ENCODE measurements around the gene RTN1. TPM values are rescaled to one million over a fixed set of nuclear protein-coding genes. Genes with fewer than 3 reads are reported as not detected.

The RTN1 gene
- total RNA-seq, 1 donor: 0.43 TPM

DNA sequence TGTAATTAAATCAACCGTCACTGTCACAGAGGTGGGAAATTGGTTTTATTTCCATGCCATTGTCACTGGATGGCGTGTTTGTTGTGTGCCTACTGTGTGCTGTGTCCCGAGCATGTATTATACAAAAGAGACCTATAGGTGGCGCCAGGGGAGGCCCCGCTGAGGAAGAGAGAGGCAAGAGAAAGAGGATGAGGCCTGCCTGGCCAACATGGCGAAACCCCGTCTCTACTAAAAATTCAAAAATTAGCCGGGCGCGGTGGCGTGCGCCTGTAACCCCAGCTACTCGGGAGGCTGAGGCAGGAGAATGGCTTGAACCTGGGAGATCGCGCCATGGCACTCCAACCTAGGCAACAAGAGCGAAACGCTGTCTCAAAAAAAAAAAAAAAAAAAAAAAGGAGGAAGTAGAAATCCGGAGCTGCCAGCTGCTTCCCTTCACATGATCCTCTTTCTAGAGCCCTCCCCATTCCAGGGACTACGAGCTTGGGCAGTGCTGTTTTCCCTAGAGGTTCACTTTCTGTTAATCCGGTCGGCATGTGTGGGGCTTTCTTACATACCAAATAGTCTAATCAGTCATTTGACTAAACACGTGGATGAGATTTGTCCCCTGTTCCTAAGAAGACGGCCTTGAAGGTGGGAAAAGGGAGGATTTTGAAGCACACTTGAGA is 287.6 kb downstream of the RTN1 start:
- no peak overlapping the region for H3K4me3 ChIP-seq (ENCODE audit: low read depth, low read length)
- TF ChIP-seq, protein P1, sequence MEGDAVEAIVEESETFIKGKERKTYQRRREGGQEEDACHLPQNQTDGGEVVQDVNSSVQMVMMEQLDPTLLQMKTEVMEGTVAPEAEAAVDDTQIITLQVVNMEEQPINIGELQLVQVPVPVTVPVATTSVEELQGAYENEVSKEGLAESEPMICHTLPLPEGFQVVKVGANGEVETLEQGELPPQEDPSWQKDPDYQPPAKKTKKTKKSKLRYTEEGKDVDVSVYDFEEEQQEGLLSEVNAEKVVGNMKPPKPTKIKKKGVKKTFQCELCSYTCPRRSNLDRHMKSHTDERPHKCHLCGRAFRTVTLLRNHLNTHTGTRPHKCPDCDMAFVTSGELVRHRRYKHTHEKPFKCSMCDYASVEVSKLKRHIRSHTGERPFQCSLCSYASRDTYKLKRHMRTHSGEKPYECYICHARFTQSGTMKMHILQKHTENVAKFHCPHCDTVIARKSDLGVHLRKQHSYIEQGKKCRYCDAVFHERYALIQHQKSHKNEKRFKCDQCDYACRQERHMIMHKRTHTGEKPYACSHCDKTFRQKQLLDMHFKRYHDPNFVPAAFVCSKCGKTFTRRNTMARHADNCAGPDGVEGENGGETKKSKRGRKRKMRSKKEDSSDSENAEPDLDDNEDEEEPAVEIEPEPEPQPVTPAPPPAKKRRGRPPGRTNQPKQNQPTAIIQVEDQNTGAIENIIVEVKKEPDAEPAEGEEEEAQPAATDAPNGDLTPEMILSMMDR (IDR thresholded peaks at IDR 0.05; ENCODE audit: insufficient read depth, low read depth, low read length): no peak
- peak; percentile 46 for DNase-seq (ENCODE audit: low read depth)

DNA sequence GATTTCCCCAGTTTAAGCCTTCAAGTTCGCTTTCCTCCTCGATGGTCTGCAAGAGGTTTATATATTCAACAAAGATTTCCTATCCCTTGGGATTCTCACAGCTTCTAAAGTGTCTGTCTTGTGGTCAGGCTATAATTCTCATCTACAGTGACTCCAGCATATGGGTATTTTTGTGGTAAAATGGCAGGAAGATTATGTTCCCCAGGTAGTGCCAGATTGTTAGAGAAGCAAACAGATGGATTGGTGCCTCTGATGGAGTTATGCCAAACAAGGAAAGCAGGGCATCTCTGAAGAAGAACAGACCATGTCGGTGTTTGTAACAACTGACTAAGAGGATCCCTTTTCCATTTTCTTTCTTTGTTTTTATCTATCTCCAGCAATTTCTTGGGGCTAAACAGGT is 288.4 kb downstream of the RTN1 start:
- DNase-seq (ENCODE audit: low read depth): no peak

DNA sequence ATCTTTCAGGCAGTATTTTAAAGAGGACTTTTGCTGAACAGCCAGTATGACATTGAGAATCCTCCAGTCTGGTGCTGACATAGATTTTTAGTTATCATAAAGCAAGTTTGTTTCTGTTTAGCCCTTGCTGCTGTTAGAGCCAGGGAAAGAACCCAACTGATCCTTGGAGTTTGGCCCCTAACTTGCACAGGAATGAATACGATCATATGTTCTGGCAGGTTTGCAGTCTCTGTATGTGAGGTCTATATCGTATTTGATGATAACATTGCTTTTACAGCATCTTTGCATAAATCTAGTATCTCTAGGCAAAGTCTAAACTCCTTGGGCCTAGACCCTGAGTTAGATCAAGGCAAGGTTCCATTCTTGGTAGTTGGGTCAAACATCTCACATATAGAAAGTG is 289.7 kb downstream of the RTN1 start:
- TF ChIP-seq, protein P1 (IDR thresholded peaks at IDR 0.05; ENCODE audit: insufficient read depth, low read depth, low read length): no peak
- no peak for DNase-seq (ENCODE audit: low read depth)
- no peak overlapping the region for H3K4me3 ChIP-seq (ENCODE audit: low read depth, low read length)

More for the DNA sequence above, 288.4 kb downstream of the RTN1 start:
- H3K4me3 ChIP-seq (ENCODE audit: low read depth, low read length): no peak overlapping the region
- TF ChIP-seq, protein P1 (IDR thresholded peaks at IDR 0.05; ENCODE audit: insufficient read depth, low read depth, low read length): no peak

GRCh38 chr14:59576332-59577294 is 294.0 kb downstream of the RTN1 start, which contains the start of gene CCDC175:
CCDC175 (minus strand) TSS chr14:59576812; CDS start chr14:59576775, 37 bp downstream.
- peak; percentile 83 for DNase-seq (ENCODE audit: low read depth)
- H3K4me3 ChIP-seq (ENCODE audit: low read depth, low read length): peak within 1 kb of the TSS; percentile 61
- TF ChIP-seq, protein P1 (IDR thresholded peaks at IDR 0.05; ENCODE audit: insufficient read depth, low read depth, low read length): peak; percentile 82

- DNase-seq (ENCODE audit: low read depth): peak; percentile 10
- no peak overlapping the region for H3K4me3 ChIP-seq (ENCODE audit: low read depth, low read length)
- TF ChIP-seq, protein P1 (IDR thresholded peaks at IDR 0.05; ENCODE audit: insufficient read depth, low read depth, low read length): peak; percentile 27
Measured at GRCh38 chr14:59570122-59570521, 300.5 kb downstream of the RTN1 start.

DNA sequence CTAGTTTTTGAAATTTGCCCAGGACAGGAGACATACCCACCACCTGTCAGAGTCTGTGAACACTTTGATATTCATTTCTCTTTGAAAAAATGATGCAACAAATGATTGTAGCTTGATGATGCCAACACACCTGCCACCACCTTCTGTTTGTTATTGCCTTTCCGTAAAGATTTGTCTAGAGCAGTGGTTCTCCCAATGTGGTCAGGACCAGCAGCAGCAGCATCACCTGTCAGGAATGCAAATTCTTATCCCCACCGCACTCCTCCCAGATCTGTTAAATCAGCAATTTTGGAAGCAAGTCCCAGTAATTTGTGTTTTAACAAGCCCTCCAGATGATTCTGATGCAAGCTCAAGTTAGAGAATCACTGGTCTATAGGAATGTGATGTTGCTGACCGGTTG is 303.9 kb downstream of the RTN1 start:
- TF ChIP-seq, protein P1 (IDR thresholded peaks at IDR 0.05; ENCODE audit: insufficient read depth, low read depth, low read length): no peak
- no peak for DNase-seq (ENCODE audit: low read depth)

More for the DNA sequence above, 303.9 kb downstream of the RTN1 start:
- no peak overlapping the region for H3K4me3 ChIP-seq (ENCODE audit: low read depth, low read length)
